ENCODE results near the gene RNF25.

Gene RNF25

GRCh38 chr2:218662827-218663226, 9.0 kb downstream of the RNF25 start:
- in situ Hi-C loops (cut with MboI; ENCODE audit: low sequenced_read_pairs, unreplicated experiment): no loop called here
- no peak for TF ChIP-seq CTCF (IDR thresholded peaks at IDR 0.05; ENCODE audit: borderline replicate concordance, control extremely low read depth, extremely low read depth, insufficient read depth, missing control alignments)
- no peak for DNase-seq (ENCODE audit: low spot score)

GRCh38 chr2:218662377-218662776, 9.4 kb downstream of the RNF25 start:
- no peak for TF ChIP-seq CTCF (IDR thresholded peaks at IDR 0.05; ENCODE audit: borderline replicate concordance, control extremely low read depth, extremely low read depth, insufficient read depth, missing control alignments)
- in situ Hi-C loops (cut with MboI; ENCODE audit: low sequenced_read_pairs, unreplicated experiment): no loop called here
- no peak for DNase-seq (ENCODE audit: low spot score)

GRCh38 chr2:218659988-218660358, 11.8 kb downstream of the RNF25 start:
- in situ Hi-C loops (cut with MboI; ENCODE audit: low sequenced_read_pairs, unreplicated experiment): no loop called here
- DNase-seq (ENCODE audit: low spot score): no peak
- no peak for TF ChIP-seq CTCF (IDR thresholded peaks at IDR 0.05; ENCODE audit: borderline replicate concordance, control extremely low read depth, extremely low read depth, insufficient read depth, missing control alignments)

GRCh38 chr2:218659258-218659987, 12.4 kb downstream of the RNF25 start, which contains the start of the genes BCS1L and ZNF142:
Gene BCS1L, plus strand, starts transcription at chr2:218659683. Its CDS starts 1,305 bp downstream, at chr2:218660988.
Gene ZNF142, minus strand, starts transcription at chr2:218659623. Its CDS starts 3,194 bp downstream, at chr2:218656429.
- peak; percentile 97 for DNase-seq (ENCODE audit: low spot score)
- in situ Hi-C loops (cut with MboI; ENCODE audit: low sequenced_read_pairs, unreplicated experiment): no loop called here
- no peak for TF ChIP-seq CTCF (IDR thresholded peaks at IDR 0.05; ENCODE audit: borderline replicate concordance, control extremely low read depth, extremely low read depth, insufficient read depth, missing control alignments)

GRCh38 chr2:218658671-218659257, 13.0 kb downstream of the RNF25 start:
- peak; percentile 55 for TF ChIP-seq CTCF (IDR thresholded peaks at IDR 0.05; ENCODE audit: borderline replicate concordance, control extremely low read depth, extremely low read depth, insufficient read depth, missing control alignments)
- in situ Hi-C loops (cut with MboI; ENCODE audit: low sequenced_read_pairs, unreplicated experiment): no loop called here
- peak; percentile 79 for DNase-seq (ENCODE audit: low spot score)

- in situ Hi-C loops (cut with MboI; ENCODE audit: low sequenced_read_pairs, unreplicated experiment): no loop called here
- DNase-seq (ENCODE audit: low spot score): no peak
- TF ChIP-seq CTCF (IDR thresholded peaks at IDR 0.05; ENCODE audit: borderline replicate concordance, control extremely low read depth, extremely low read depth, insufficient read depth, missing control alignments): no peak
Observed at GRCh38 chr2:218655751-218656150, 16.1 kb downstream of the RNF25 start.
